Right ventricle myocardium inferior (tissue), 1 donor: ENCODE measurements around the gene AKR1C2. TPM values are rescaled to one million over a fixed set of nuclear protein-coding genes. Genes with fewer than 3 reads are reported as not detected.
"Not testable (repeated sequence)": the region's sequence is repeated elsewhere in the genome, so short reads cannot be mapped to it uniquely, and the experiment has no call there.

Source experiments
- ATAC-seq: fragments of 200-7000 bp; cut with Tn5 transposase; one replicate; pipeline ENCODE4 v1.9.1; 2020; ENCODE audit warnings: mild to moderate bottlenecking, moderate library complexity
- DNase-seq: peaks from one replicate; pipeline ENCODE4 v3.0.0; 2021; ENCODE audit errors: missing footprints
- intact Hi-C: fragments of 100-400 bp; cut with DNase I; formaldehyde crosslinking; loops from one replicate; pipeline ENCODE4 v1.11.0; 2022
- long read RNA-seq: library from polyadenylated mRNA; unstranded; transcript quantifications from one replicate; pipeline ENCODE4 v2.0.0, GENCODE V29; 2021
- total RNA-seq: library from RNA; stranded (reverse); fragmentation: NEBNext Ultra II Directional; extraction: Animal tissue kit (Norgen Biotek cat#: 25700); gene quantifications from one replicate; pipeline ENCODE4 v1.2.1, GENCODE V29; 2021
- donor health status: DM: no; HTN: yes; CAD: no; lungs with severe emphysema.

The AKR1C2 gene
- total RNA-seq: 29.7 TPM
- long read RNA-seq, transcript AKR1C2-201 (9 exons, 3,756 nt): major isoform, 6 of 8 reads
- long read RNA-seq, partial matches to known transcripts: 0 of 8 reads
- long read RNA-seq, other reads (novel, unspliced or antisense): 0 of 8 reads

- intact Hi-C loops: not testable (repeated sequence)
Measured at GRCh38 chr10:5003127-5004029, at the start of gene AKR1C2. AKR1C2 (minus strand) TSS chr10:5003857; CDS start chr10:5003835, 22 bp downstream.

DNA sequence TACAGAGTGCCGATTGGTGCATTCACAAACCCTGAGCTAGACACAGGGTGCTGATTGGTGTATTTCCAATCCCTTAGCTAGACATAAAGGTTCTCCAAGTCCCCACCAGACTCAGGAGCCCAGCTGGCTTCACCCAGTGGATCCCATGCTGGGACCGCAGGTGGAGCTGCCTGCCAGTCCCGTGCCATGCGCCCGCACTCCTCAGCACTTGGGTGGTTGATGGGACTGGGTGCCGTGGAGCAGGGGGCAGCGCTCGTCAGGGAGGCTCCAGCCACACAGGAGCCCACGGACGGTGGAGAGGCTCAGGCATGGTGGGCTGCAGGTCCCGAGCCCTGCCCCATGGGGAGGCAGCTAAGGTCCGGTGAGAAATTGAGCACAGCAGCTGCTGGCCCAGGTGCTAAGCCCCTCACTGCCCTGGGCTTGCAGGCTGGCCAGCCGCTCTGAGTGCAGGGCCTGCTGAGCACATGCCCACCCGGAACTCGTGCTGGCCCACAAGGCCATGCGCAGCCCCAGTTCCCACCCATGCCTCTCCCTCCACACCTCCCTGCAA lies 49.4 kb upstream of the AKR1C2 start:
- intact Hi-C loops, DNase-seq, ATAC-seq: not testable (repeated sequence)

More at GRCh38 chr10:5003127-5004029, at the start of gene AKR1C2:
- DNase-seq: not testable (repeated sequence)
- peak; percentile 96 for ATAC-seq

DNA sequence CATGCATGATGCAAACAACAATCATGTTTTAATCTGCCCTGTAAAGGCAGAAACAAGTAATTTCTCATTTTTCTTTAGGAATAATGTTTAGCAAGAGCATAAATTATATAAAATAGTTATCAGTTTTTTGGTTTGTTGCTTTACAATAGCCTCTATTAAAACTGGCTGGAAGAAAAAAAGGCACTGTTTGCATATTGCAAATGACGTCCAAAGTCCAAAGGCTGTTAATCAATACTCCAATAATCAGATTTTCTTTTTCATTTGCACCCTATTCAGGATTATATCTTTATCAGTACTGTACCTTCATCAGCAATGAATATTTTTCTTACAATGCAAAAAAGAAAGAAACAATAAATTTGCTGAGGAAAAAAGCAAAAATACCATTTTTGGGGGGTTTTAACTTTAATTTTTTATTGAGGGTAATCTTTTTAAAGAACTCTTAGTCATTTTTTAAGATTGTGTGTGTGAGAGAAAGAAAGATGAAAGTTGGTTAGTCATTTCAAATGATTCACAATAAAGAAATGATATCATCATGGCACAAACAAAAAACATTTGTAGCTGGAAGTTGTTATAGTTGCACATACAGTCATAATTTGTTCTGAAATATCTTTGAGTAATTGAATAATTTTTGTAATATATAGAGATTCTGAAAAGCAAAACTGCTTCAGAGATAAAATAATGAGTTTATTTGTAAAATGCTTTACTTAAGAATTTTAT lies 44.4 kb upstream of the AKR1C2 start:
- intact Hi-C loops: no loop called here
- DNase-seq (no peak), ATAC-seq (no peak)

- ATAC-seq, intact Hi-C loops, DNase-seq: not testable (repeated sequence)
Measured at GRCh38 chr10:5047055-5047454, 43.4 kb upstream of the AKR1C2 start.

- no peak for ATAC-seq
- intact Hi-C loops: no loop called here
- DNase-seq: no peak
Measured at GRCh38 chr10:5046410-5046809, 42.8 kb upstream of the AKR1C2 start.

DNA sequence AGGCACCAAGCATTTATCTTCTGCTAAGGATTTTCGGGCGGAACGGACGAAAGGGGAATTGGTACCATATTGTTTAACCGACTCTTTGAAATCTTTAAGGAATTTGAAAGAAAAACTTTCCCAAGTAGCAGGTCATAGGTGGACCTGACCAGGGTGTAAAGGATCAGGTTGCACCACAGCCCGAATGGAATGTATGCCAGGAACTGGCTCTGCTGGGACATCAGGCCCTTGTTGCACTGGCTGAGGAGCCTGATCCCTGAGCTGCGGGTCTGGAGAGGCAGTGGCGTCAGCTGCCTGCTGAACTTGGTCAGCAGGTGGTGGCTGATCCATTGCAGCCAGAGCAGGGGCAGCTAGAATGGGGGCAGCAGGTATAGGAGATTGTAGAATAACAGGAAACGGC lies 41.4 kb upstream of the AKR1C2 start:
- DNase-seq (no peak), ATAC-seq (no peak)
- intact Hi-C loops: no loop called here

DNA sequence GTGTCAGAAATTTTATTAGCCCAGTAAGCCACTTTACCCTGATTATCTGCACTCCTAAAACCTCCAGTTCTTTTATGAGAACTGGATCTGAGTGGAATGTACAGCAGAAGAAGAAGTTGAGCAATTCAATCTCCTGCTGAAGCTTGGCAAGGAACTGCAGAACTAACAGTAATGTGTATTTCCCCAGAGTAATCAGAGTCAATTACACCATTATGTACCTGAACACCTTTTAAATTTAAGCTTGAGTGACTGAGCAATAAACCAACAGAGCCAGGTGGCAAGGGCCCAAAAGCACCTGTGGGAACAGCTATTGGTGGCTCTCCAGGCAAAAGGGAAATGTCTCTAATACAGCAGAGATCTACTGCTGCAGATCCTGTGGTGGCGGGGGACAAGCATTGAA lies 40.1 kb upstream of the AKR1C2 start:
- DNase-seq: no peak
- no peak for ATAC-seq
- intact Hi-C loops: no loop called here

- intact Hi-C loops: no loop called here
- DNase-seq (no peak), ATAC-seq (no peak)
Measured at GRCh38 chr10:5042922-5043321, 39.3 kb upstream of the AKR1C2 start.

DNA sequence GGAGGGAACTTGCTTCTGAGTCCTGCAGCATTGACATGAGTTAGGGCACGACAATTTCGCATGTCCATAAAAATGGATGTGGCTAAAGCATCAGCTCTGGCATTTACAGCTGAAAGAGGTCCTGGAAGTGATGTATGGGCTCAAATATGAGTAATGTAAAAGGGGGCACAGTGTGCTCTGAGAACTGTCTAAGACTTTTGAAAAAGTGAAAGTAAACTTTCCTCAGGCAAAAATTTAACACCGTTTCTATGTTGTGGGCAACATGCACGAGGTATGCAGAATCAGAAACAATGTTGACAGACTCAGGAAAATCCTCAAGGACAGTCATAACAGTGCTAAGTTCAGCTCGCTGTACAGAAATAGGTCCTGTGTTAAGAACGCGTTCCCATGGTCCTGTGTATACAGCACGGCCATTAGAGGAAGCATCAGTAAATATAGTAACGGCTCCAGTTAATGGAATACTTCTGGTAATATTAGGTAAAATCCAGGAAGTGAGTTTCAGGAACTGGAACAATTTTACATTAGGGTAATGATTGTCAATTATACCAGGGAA lies 37.9 kb upstream of the AKR1C2 start:
- ATAC-seq: no peak
- intact Hi-C loops: no loop called here
- DNase-seq: no peak

DNA sequence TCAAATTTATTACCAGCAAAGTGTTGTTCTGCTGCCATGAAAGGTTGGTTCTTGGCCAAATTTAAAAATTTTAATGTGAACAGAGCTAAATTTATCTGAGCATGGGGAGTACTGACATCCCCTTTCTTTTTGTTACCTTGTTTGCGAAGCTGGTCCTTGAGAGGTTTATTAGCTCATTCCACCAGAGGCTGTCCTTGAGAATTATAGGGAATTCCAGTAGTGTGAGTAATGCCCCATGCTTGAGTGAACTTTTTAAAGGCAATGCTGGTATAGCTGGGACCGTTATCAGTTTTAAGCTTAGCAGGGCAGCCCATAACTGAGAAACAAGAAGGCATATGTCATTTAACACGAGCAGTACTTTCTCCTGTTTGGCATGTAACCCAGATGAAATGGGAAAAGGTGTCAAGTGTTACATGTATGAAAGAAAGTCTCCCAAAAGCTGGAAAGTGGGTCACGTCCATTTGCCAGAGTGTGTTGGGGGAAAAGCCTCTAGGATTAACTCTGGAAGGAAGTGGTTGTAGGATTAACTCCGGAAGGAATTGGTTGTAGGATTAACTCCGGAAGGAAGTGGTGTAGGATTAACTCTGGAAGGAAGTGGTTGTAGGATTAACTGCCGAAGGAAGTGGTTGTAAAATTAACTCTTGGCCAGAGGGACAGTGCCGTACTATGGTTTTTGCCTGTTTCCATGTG lies 37.3 kb upstream of the AKR1C2 start:
- intact Hi-C loops: no loop called here
- DNase-seq (no peak), ATAC-seq (no peak)

DNA sequence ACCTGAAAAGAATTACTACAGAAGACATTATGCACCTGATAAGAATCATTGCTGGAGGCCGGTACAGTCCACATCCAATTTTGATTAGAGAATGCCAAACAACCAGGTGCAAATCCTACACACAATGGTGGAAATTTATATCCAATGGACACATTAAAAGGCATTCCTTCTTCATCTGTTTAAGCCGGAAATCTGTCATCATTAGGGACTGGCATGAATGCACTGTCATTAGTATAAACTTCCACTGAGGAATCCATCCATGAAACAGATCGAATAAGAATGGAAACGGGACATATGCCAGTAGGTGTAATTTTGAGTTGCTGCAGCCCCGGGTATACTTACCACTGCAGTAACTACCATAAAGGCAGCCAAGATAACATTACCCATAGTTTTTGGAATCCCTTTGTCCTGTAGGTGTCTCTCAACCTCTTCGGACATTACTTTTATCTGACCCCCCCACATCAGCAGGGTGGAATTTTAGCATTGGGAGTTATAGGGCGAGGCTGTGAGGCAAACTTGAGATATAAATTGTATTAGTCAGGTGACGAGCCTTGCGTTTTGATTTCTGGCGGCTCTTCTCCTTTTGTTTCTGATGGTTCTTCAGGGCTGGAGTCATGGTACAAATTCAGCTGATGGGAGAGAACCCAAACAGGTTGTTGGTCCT lies 36.5 kb upstream of the AKR1C2 start:
- no peak for ATAC-seq

GRCh38 chr10:5038733-5039132 lies 35.1 kb upstream of the AKR1C2 start:
- intact Hi-C loops: no loop called here
- ATAC-seq: no peak
- DNase-seq: no peak

More for the DNA sequence above, 36.5 kb upstream of the AKR1C2 start:
- intact Hi-C loops: no loop called here
- DNase-seq: no peak

GRCh38 chr10:5038101-5038500 lies 34.4 kb upstream of the AKR1C2 start:
- intact Hi-C loops: no loop called here

DNA sequence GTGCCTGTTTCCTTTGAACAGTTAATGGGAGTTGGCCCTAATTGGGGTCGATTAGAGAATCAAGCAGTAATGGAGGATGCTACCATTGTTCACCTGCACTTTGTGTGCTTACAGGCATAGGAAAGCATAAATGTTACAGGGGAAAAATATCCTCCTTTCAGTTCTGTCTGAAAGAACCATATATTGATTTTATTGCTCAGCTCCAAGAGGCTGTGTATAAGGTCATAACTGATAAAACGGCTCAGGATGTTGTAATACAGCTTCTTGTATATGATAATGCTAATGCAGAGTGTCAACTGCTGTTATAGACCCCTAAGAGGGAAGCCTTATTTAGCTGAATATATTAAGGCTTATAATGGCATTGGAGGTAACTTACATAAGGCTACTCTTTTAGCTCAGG lies 32.9 kb upstream of the AKR1C2 start:
- DNase-seq: no peak
- intact Hi-C loops: no loop called here
- no peak for ATAC-seq

More at GRCh38 chr10:5038101-5038500, 34.4 kb upstream of the AKR1C2 start:
- ATAC-seq (no peak), DNase-seq (no peak)

DNA sequence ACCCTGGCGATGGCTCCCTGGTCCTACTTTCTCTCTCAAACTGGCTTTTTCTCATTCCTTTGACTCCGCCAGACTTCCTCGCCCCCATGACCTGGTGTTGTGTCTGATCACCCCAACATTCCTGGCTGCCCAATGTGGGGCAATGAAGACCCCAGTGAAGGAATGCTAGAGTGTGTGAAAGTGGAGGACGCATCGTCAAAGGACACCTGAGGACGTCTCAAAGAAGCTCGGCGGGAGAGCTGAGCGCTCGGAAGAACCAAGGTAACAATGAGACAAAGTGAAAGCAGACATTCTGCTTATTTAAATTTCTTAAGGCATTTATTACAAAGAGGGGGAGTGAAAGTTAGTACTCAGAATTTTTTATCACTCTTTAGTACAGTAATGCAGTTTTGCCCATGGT lies 31.7 kb upstream of the AKR1C2 start:
- ATAC-seq: no peak
- DNase-seq: no peak
- intact Hi-C loops: no loop called here

- intact Hi-C loops: no loop called here
- DNase-seq (no peak), ATAC-seq (no peak)
Measured at GRCh38 chr10:5034588-5034987, 30.9 kb upstream of the AKR1C2 start.

GRCh38 chr10:5033061-5033778 lies 29.6 kb upstream of the AKR1C2 start:
- intact Hi-C loops: no loop called here
- no peak for ATAC-seq
- DNase-seq: no peak
